Nephron (organoid): ENCODE data around the gene UBXN11.
A peak's percentile ranks its signal among the peaks of the same experiment; 100 is the strongest.

ENCODE experiments used
- H3K27ac Mint-ChIP-seq, 3 experiments: 2 replicates each; pipeline ENCODE4 v1.8.0; 2020; ENCODE audit warnings: mixed read lengths in 3 of 3, mild to moderate bottlenecking in 2 of 3, moderate library complexity in 1 of 3
- H3K27me3 Mint-ChIP-seq: 2 replicates; pipeline ENCODE4 v1.8.0; 2021; ENCODE audit warnings: low read depth, mild to moderate bottlenecking, moderate library complexity, mixed read lengths
- H3K36me3 Mint-ChIP-seq: 2 replicates; pipeline ENCODE4 v1.8.0; 2020; ENCODE audit warnings: low read depth, mixed read lengths
- H3K4me1 Mint-ChIP-seq: 2 replicates; pipeline ENCODE4 v1.8.0; 2020; ENCODE audit warnings: mixed read lengths
- H3K4me3 Mint-ChIP-seq, 3 experiments: 2 replicates each; pipeline ENCODE4 v1.8.0; 2020; ENCODE audit warnings: mild to moderate bottlenecking in 3 of 3, mixed read lengths in 3 of 3, moderate library complexity in 2 of 3
- H3K9me3 Mint-ChIP-seq: 2 replicates; pipeline ENCODE4 v1.8.0; 2020; ENCODE audit warnings: mixed read lengths
- CTCF ChIP-seq, 3 experiments: fragments of 200-600 bp; sonication (generic); IDR thresholded peaks; one replicate each; pipeline ENCODE4 v1.5.0; 2021; ENCODE audit warnings: antibody characterized with exemption in 3 of 3; ENCODE audit not compliant: unreplicated experiment in 3 of 3

UBXN11 gene

GRCh38 chr1:26278724-26279455 is 27.5 kb downstream of the UBXN11 start:
- H3K27me3 Mint-ChIP-seq, result peaks cover 5% of the 10 kb centered on the region

GRCh38 chr1:26278303-26278702 is 28.1 kb downstream of the UBXN11 start:
- no peak for TF ChIP-seq CTCF (IDR thresholded peaks at IDR 0.05; ENCODE audit: unreplicated experiment in 3 of 3)
- Mint-ChIP-seq H3K4me3 (peak overlapping the region; percentile 26 to 55 (median 52)), H3K9me3 (no peaks in the 10 kb centered on the region), H3K36me3 (peaks cover 28% of the 10 kb centered on the region), H3K27me3 (peaks cover 5% of the 10 kb centered on the region), H3K4me1 (peaks cover 51% of the 10 kb centered on the region), H3K27ac (peak overlapping the region; percentile 79 to 89 (median 81))

More at GRCh38 chr1:26278724-26279455, 27.5 kb downstream of the UBXN11 start:
- peak overlapping the region; percentile 91 to 93 (median 93) for H3K4me3 Mint-ChIP-seq
- H3K27ac Mint-ChIP-seq, result peak overlapping the region; percentile 79 to 87 (median 81)
- H3K4me1 Mint-ChIP-seq, result peaks cover 56% of the 10 kb centered on the region
- no peaks in the 10 kb centered on the region for H3K9me3 Mint-ChIP-seq
- no peak for TF ChIP-seq CTCF (IDR thresholded peaks at IDR 0.05; ENCODE audit: unreplicated experiment in 3 of 3)
- peaks cover 27% of the 10 kb centered on the region for H3K36me3 Mint-ChIP-seq

- H3K36me3 Mint-ChIP-seq, result peaks cover 31% of the 10 kb centered on the region
- H3K9me3 Mint-ChIP-seq, result no peaks in the 10 kb centered on the region
- H3K4me1 Mint-ChIP-seq, result peaks cover 45% of the 10 kb centered on the region
- H3K27ac Mint-ChIP-seq, result peak overlapping the region; percentile 79 to 89 (median 81)
- H3K4me3 Mint-ChIP-seq, result no peak overlapping the region
- peaks cover 1% of the 10 kb centered on the region for H3K27me3 Mint-ChIP-seq
- TF ChIP-seq CTCF (IDR thresholded peaks at IDR 0.05; ENCODE audit: unreplicated experiment in 3 of 3), result no peak
These were observed 28.7 kb downstream of the UBXN11 start for GRCh38 chr1:26277719-26278118.

- Mint-ChIP-seq H3K4me1 (peaks cover 42% of the 10 kb centered on the region), H3K27me3 (no peaks in the 10 kb centered on the region), H3K27ac (peak overlapping the region; percentile 48 to 89 (median 81))
These were observed 29.2 kb downstream of the UBXN11 start for GRCh38 chr1:26277261-26277661.

GRCh38 chr1:26276432-26276838 is 30.0 kb downstream of the UBXN11 start:
- peaks cover 36% of the 10 kb centered on the region for H3K4me1 Mint-ChIP-seq
- peaks cover 41% of the 10 kb centered on the region for H3K36me3 Mint-ChIP-seq
- H3K4me3 Mint-ChIP-seq, result peak overlapping the region in 1 of 3 experiments; percentile 17
- no peaks in the 10 kb centered on the region for H3K9me3 Mint-ChIP-seq
- H3K27me3 Mint-ChIP-seq, result no peaks in the 10 kb centered on the region
- peak overlapping the region; percentile 84 to 90 (median 89) for H3K27ac Mint-ChIP-seq
- no peak for TF ChIP-seq CTCF (IDR thresholded peaks at IDR 0.05; ENCODE audit: unreplicated experiment in 3 of 3)

More at GRCh38 chr1:26277261-26277661, 29.2 kb downstream of the UBXN11 start:
- peaks cover 34% of the 10 kb centered on the region for H3K36me3 Mint-ChIP-seq
- H3K4me3 Mint-ChIP-seq, result peak overlapping the region in 1 of 3 experiments; percentile 10
- no peak for TF ChIP-seq CTCF (IDR thresholded peaks at IDR 0.05; ENCODE audit: unreplicated experiment in 3 of 3)
- H3K9me3 Mint-ChIP-seq, result no peaks in the 10 kb centered on the region
